HepG2 (cell line): ENCODE data around the gene SLC22A31. TPM values are rescaled to one million over a fixed set of nuclear protein-coding genes. Genes with fewer than 3 reads are reported as not detected.
A peak's percentile ranks its signal among the peaks of the same experiment; 100 is the strongest.

Experiments used
- FIP1L1 ChIP-seq: fragments of 200-400 bp; formaldehyde crosslinking; IDR thresholded peaks from 2 replicates; pipeline ENCODE4 v1.6.1; 2018; ENCODE audit warnings: low read depth, mild to moderate bottlenecking, low read length, moderate library complexity, borderline replicate concordance; ENCODE audit not compliant: insufficient read depth
- FOXM1 ChIP-seq: sonication (generic); formaldehyde crosslinking; IDR thresholded peaks from 2 replicates; pipeline ENCODE4 v1.5.0; 2020; ENCODE audit warnings: missing genetic modification reagents
- HDAC2 ChIP-seq: sonication (generic); formaldehyde crosslinking; IDR thresholded peaks from 2 replicates; pipeline ENCODE4 v1.4.0; 2020; ENCODE audit warnings: missing genetic modification reagents
- HNF4G ChIP-seq, 2 experiments: sonication (generic) in 1 of 2; formaldehyde crosslinking in 1 of 2; IDR thresholded peaks; 2 replicates each; pipeline versions ENCODE4 v1.4.0 to v1.6.1; 2011 to 2020; ENCODE audit warnings: borderline replicate concordance in 2 of 2, low read depth in 2 of 2, mild to moderate bottlenecking in 2 of 2, low read length in 1 of 2, missing genetic modification reagents in 1 of 2, moderate library complexity in 1 of 2
- IRF2 ChIP-seq: IDR thresholded peaks from 2 replicates; pipeline ENCODE4 v1.6.1; 2018; ENCODE audit warnings: missing genetic modification reagents, missing compliant biosample characterization
- MBNL3 ChIP-seq: fragments of 250-450 bp; sonication (Bioruptor Pico); conservative IDR thresholded peaks from 2 replicates; pipeline ENCODE4 v1.8.0; 2022; ENCODE audit warnings: mild to moderate bottlenecking, inconsistent platforms
- MIER3 ChIP-seq: IDR thresholded peaks from 2 replicates; pipeline ENCODE4 v1.6.1; 2016; ENCODE audit warnings: missing compliant biosample characterization, borderline replicate concordance
- POLR2AphosphoS5 ChIP-seq: IDR thresholded peaks from 2 replicates; pipeline ENCODE4 v1.6.1; 2012; ENCODE audit warnings: low read depth, low read length
- ZBTB38 ChIP-seq: sonication (generic); formaldehyde crosslinking; IDR thresholded peaks from 2 replicates; pipeline ENCODE4 v1.5.1; 2020; ENCODE audit warnings: mild to moderate bottlenecking, missing genetic modification reagents
- ZKSCAN1 ChIP-seq: fragments of 150-350 bp; IDR thresholded peaks from 2 replicates; pipeline ENCODE4 v1.6.1; 2014; ENCODE audit warnings: low read length
- ZNF235 ChIP-seq: sonication (generic); formaldehyde crosslinking; IDR thresholded peaks from 2 replicates; pipeline ENCODE4 v1.8.1; 2023; ENCODE audit warnings: mild to moderate bottlenecking, missing genetic modification reagents, borderline replicate concordance
- ZNF24 ChIP-seq: fragments of 450-650 bp; IDR thresholded peaks from 2 replicates; pipeline ENCODE4 v1.6.1; 2017; ENCODE audit warnings: antibody characterized with exemption, mild to moderate bottlenecking
- ZNF263 ChIP-seq: sonication (generic); formaldehyde crosslinking; IDR thresholded peaks from 2 replicates; pipeline ENCODE4 v1.4.0; 2020; ENCODE audit warnings: missing genetic modification reagents
- ZNF614 ChIP-seq: IDR thresholded peaks from 2 replicates; pipeline ENCODE4 v1.6.1; 2018; ENCODE audit warnings: missing biosample characterization, missing genetic modification reagents, inconsistent platforms, borderline replicate concordance
- ZNF629 ChIP-seq: sonication (generic); formaldehyde crosslinking; conservative IDR thresholded peaks from 2 replicates; pipeline ENCODE4 v1.5.0; 2020; ENCODE audit warnings: missing genetic modification reagents
- ZNF773 ChIP-seq: sonication (generic); formaldehyde crosslinking; IDR thresholded peaks from 2 replicates; pipeline ENCODE4 v1.4.0; 2020; ENCODE audit warnings: missing genetic modification reagents, borderline replicate concordance
- polyA plus RNA-seq, 8 experiments: library from polyadenylated mRNA; depleted of rRNA in 3 of 8; stranded (reverse) in 7 of 8; unstranded in 1 of 8; fragments of >200 nt; fragmentation: Illumina TruSeq in 4 of 8; extraction: Trizol in 4 of 8; gene quantifications; 2 replicates each; pipeline versions ENCODE4 v1.2.1 to v1.2.3, GENCODE V29; 2011 to 2016; ENCODE audit warnings: low read depth in 4 of 8, missing spikeins in 1 of 8, mixed read lengths in 1 of 8; ENCODE audit not compliant: insufficient read depth in 1 of 8
- total RNA-seq, 5 experiments: library from RNA; depleted of rRNA; stranded (reverse); fragments of >200 nt; fragmentation: Illumina TruSeq; extraction: Trizol; gene quantifications; 2 replicates each; pipeline ENCODE4 v1.2.3, GENCODE V29; 2016; ENCODE audit warnings: low read depth in 1 of 5
- TF ChIP-seq, protein P1 (sequence below): sonication (generic); formaldehyde crosslinking; IDR thresholded peaks from 2 replicates; pipeline ENCODE4 v1.4.0; 2020; ENCODE audit warnings: missing genetic modification reagents
- TF ChIP-seq, protein P2 (sequence below): sonication (generic); IDR thresholded peaks from 2 replicates; pipeline ENCODE4 v1.6.1; 2016; ENCODE audit warnings: low read depth, borderline replicate concordance
- TF ChIP-seq, protein P3 (sequence below): sonication (generic); formaldehyde crosslinking; IDR thresholded peaks from 2 replicates; pipeline ENCODE4 v1.4.0; 2020; ENCODE audit warnings: missing genetic modification reagents
- TF ChIP-seq, protein P4 (sequence below): sonication (generic); formaldehyde crosslinking; IDR thresholded peaks from 2 replicates; pipeline ENCODE4 v1.4.0; 2020; ENCODE audit warnings: missing genetic modification reagents

SLC22A31 gene
- total and polyA plus RNA-seq, 2 of the 13 experiments (the other 11 are each of a cell fraction or from before 2014, with no cell fraction given), result 67.3 to 83.3 TPM

DNA sequence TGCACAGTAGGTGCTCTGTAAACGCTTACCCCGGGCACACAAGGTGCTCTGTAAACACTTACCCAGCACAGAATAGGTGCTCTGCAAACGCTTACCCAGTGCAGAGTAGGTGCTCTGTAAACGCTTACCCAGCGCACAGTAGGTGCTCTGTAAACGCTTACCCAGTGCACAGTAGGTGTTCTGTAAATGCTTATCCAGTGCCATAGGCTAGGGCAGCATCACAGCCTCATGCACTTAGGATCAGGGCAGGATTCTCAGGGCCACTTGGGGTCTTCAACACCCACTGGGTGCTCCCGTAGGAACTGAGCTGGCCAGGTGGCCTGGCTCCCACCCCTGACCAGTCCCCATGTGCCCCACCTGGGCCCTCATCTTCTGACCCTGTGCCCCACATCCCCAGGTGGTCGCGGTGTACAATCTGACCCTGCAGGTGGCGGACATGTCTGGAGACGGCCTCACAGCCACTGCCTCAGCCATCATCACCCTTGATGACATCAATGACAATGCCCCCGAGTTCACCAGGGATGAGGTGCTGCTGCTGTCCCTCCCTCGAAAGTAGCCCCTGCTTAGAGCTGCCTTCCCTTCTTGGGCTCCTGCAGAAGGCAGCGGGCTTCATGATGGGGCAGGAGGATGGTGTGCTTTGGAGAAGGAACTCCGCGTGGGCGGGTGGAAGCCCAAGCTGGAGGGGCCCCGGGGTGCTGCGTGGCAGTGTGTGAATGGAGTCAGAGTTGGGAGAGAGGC, 13.1 kb downstream of the SLC22A31 start (continued):
- TF ChIP-seq IRF2 (CRISPR knock-in tag), result 0 out of 2 replicates have a peak, but pooled peaks have one; percentile 13
- TF ChIP-seq ZNF629, result 0 out of 2 replicates have a peak, but pooled peaks have one; percentile 13
- TF ChIP-seq, protein P1, sequence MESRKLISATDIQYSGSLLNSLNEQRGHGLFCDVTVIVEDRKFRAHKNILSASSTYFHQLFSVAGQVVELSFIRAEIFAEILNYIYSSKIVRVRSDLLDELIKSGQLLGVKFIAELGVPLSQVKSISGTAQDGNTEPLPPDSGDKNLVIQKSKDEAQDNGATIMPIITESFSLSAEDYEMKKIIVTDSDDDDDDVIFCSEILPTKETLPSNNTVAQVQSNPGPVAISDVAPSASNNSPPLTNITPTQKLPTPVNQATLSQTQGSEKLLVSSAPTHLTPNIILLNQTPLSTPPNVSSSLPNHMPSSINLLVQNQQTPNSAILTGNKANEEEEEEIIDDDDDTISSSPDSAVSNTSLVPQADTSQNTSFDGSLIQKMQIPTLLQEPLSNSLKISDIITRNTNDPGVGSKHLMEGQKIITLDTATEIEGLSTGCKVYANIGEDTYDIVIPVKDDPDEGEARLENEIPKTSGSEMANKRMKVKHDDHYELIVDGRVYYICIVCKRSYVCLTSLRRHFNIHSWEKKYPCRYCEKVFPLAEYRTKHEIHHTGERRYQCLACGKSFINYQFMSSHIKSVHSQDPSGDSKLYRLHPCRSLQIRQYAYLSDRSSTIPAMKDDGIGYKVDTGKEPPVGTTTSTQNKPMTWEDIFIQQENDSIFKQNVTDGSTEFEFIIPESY (CRISPR knock-in tag), result peak; percentile 75
- 0 out of 2 replicates have a peak, but pooled peaks have one; percentile 50 for TF ChIP-seq FOXM1 (CRISPR knock-in tag)
- TF ChIP-seq, protein P2, sequence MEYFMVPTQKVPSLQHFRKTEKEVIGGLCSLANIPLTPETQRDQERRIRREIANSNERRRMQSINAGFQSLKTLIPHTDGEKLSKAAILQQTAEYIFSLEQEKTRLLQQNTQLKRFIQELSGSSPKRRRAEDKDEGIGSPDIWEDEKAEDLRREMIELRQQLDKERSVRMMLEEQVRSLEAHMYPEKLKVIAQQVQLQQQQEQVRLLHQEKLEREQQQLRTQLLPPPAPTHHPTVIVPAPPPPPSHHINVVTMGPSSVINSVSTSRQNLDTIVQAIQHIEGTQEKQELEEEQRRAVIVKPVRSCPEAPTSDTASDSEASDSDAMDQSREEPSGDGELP, result no peak
- 0 out of 2 replicates have a peak, but pooled peaks have one; percentile 1 for TF ChIP-seq ZBTB38 (CRISPR knock-in tag)
- no peak for TF ChIP-seq MIER3 (CRISPR knock-in tag)
- TF ChIP-seq ZNF614 (CRISPR knock-in tag), result no peak
- no peak for TF ChIP-seq ZNF773
- TF ChIP-seq HDAC2 (CRISPR knock-in tag), result 0 out of 2 replicates have a peak, but pooled peaks have one; percentile 15
- TF ChIP-seq ZNF235 (CRISPR knock-in tag), result no peak
- TF ChIP-seq, protein P3, sequence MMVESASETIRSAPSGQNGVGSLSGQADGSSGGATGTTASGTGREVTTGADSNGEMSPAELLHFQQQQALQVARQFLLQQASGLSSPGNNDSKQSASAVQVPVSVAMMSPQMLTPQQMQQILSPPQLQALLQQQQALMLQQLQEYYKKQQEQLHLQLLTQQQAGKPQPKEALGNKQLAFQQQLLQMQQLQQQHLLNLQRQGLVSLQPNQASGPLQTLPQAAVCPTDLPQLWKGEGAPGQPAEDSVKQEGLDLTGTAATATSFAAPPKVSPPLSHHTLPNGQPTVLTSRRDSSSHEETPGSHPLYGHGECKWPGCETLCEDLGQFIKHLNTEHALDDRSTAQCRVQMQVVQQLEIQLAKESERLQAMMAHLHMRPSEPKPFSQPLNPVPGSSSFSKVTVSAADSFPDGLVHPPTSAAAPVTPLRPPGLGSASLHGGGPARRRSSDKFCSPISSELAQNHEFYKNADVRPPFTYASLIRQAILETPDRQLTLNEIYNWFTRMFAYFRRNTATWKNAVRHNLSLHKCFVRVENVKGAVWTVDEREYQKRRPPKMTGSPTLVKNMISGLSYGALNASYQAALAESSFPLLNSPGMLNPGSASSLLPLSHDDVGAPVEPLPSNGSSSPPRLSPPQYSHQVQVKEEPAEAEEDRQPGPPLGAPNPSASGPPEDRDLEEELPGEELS (CRISPR knock-in tag), result 0 out of 2 replicates have a peak, but pooled peaks have one; percentile 18
- no peak for TF ChIP-seq MBNL3 (CRISPR knock-in tag)
- TF ChIP-seq ZKSCAN1, result peak; percentile 98
- TF ChIP-seq, protein P4, sequence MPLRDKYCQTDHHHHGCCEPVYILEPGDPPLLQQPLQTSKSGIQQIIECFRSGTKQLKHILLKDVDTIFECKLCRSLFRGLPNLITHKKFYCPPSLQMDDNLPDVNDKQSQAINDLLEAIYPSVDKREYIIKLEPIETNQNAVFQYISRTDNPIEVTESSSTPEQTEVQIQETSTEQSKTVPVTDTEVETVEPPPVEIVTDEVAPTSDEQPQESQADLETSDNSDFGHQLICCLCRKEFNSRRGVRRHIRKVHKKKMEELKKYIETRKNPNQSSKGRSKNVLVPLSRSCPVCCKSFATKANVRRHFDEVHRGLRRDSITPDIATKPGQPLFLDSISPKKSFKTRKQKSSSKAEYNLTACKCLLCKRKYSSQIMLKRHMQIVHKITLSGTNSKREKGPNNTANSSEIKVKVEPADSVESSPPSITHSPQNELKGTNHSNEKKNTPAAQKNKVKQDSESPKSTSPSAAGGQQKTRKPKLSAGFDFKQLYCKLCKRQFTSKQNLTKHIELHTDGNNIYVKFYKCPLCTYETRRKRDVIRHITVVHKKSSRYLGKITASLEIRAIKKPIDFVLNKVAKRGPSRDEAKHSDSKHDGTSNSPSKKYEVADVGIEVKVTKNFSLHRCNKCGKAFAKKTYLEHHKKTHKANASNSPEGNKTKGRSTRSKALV (CRISPR knock-in tag), result peak; percentile 33; the same call in 1 of the 2 replicates
- no peak for TF ChIP-seq HNF4G (IDR thresholded peaks at IDR 0.05; ENCODE audit: borderline replicate concordance, low read depth, low read length)
- 0 out of 2 replicates have a peak, but pooled peaks have one; percentile 32 for TF ChIP-seq HNF4G (CRISPR knock-in tag; IDR thresholded peaks at IDR 0.05; ENCODE audit: borderline replicate concordance, low read depth)
- TF ChIP-seq POLR2AphosphoS5, result 0 out of 2 replicates have a peak, but pooled peaks have one; percentile 8
- 0 out of 2 replicates have a peak, but pooled peaks have one; percentile 37 for TF ChIP-seq ZNF24
- TF ChIP-seq ZNF263 (CRISPR knock-in tag), result 0 out of 2 replicates have a peak, but pooled peaks have one; percentile 31
- TF ChIP-seq FIP1L1, result no peak
